GM12891 (cell line): ENCODE data around the gene TDRD12.

Experiments
- DNase-seq: peaks from one replicate; pipeline ENCODE4 v3.0.0; 2011; ENCODE audit warnings: low spot score; ENCODE audit not compliant: insufficient read length
- FAIRE-seq: peaks from 2 replicates; lab custom pipeline; 2011; peaks lifted over from hg19 to GRCh38; lab: Jason Lieb, UNC
- PAX5 ChIP-seq: IDR thresholded peaks from 2 replicates; pipeline ENCODE4 v1.6.1; 2011; ENCODE audit warnings: low read length, moderate library complexity, mild to moderate bottlenecking; ENCODE audit not compliant: insufficient read depth, severe bottlenecking
- POLR2A ChIP-seq: IDR thresholded peaks from 2 replicates; pipeline ENCODE4 v1.6.1; 2011; ENCODE audit warnings: low read depth, low read length, control low read depth
- POLR2AphosphoS5 ChIP-seq: IDR thresholded peaks from 2 replicates; pipeline ENCODE4 v1.6.1; 2011; ENCODE audit warnings: low read depth, low read length, control low read depth
- POU2F2 ChIP-seq: IDR thresholded peaks from 2 replicates; pipeline ENCODE4 v1.6.1; 2011; ENCODE audit warnings: low read depth, mild to moderate bottlenecking, control low read depth, low read length, moderate library complexity
- SPI1 ChIP-seq: IDR thresholded peaks from 2 replicates; pipeline ENCODE4 v1.6.1; 2011; ENCODE audit warnings: low read depth, low read length, control low read depth
- TAF1 ChIP-seq: IDR thresholded peaks from 2 replicates; pipeline ENCODE4 v1.6.1; 2011; ENCODE audit warnings: low read depth, low read length, control low read depth

TDRD12 gene

GRCh38 chr19:32816555-32817099 lies 97.1 kb downstream of the TDRD12 start:
- TF ChIP-seq POLR2A, result no peak
- no peak for TF ChIP-seq POU2F2
- TF ChIP-seq PAX5, result no peak
- no peak for FAIRE-seq
- DNase-seq, result no peak

GRCh38 chr19:32817569-32818476 lies 98.3 kb downstream of the TDRD12 start:
- FAIRE-seq, result no peak
- no peak for TF ChIP-seq POU2F2
- TF ChIP-seq TAF1, result no peak
- no peak for TF ChIP-seq POLR2AphosphoS5
- no peak for TF ChIP-seq POLR2A
- TF ChIP-seq PAX5, result no peak
- no peak for TF ChIP-seq SPI1
- DNase-seq, result no peak

- DNase-seq, result no peak
- TF ChIP-seq SPI1, result no peak
- no peak for TF ChIP-seq POLR2AphosphoS5
- FAIRE-seq, result no peak
Measured at GRCh38 chr19:32818536-32818935, 99.0 kb downstream of the TDRD12 start.

- FAIRE-seq (peak; percentile 45), DNase-seq (no peak)
- no peak for TF ChIP-seq POLR2A
- TF ChIP-seq POU2F2, result 0 out of 2 replicates have a peak, but pooled peaks have one; percentile 23
Measured at GRCh38 chr19:32819419-32820400, 100.1 kb downstream of the TDRD12 start.

GRCh38 chr19:32822916-32823746 lies 103.6 kb downstream of the TDRD12 start:
- no peak for DNase-seq
- no peak for TF ChIP-seq SPI1
- TF ChIP-seq TAF1, result no peak
- no peak for TF ChIP-seq POU2F2
- no peak for TF ChIP-seq PAX5
- no peak for TF ChIP-seq POLR2AphosphoS5
- TF ChIP-seq POLR2A, result no peak
- FAIRE-seq, result no peak

- DNase-seq (no peak), FAIRE-seq (no peak)
- TF ChIP-seq PAX5 (no peak), POLR2AphosphoS5 (no peak), POLR2A (no peak), SPI1 (no peak), POU2F2 (no peak), TAF1 (no peak)
Measured at GRCh38 chr19:32823747-32824102, 104.2 kb downstream of the TDRD12 start.

- FAIRE-seq, result no peak
- TF ChIP-seq POLR2AphosphoS5 (no peak), TAF1 (no peak), POLR2A (no peak), POU2F2 (no peak), PAX5 (no peak), SPI1 (no peak)
- no peak for DNase-seq
Measured at GRCh38 chr19:32824191-32824751, 104.7 kb downstream of the TDRD12 start.

- TF ChIP-seq TAF1 (no peak), PAX5 (no peak), POLR2A (no peak), SPI1 (no peak), POU2F2 (no peak), POLR2AphosphoS5 (no peak)
- DNase-seq (no peak), FAIRE-seq (no peak)
Measured at GRCh38 chr19:32824916-32825608, 105.5 kb downstream of the TDRD12 start.

- DNase-seq (no peak), FAIRE-seq (no peak)
- no peak for TF ChIP-seq POU2F2
- TF ChIP-seq PAX5, result no peak
- TF ChIP-seq POLR2A, result no peak
- no peak for TF ChIP-seq SPI1
- TF ChIP-seq POLR2AphosphoS5, result no peak
- no peak for TF ChIP-seq TAF1
Measured at GRCh38 chr19:32828139-32828538, 108.6 kb downstream of the TDRD12 start.
